Endothelial cell of umbilical vein (primary cell): Measurements from ENCODE around the gene MINK1.

Experiments used
- EZH2 ChIP-seq: IDR thresholded peaks from 2 replicates; pipeline ENCODE4 v1.6.1; 2012; ENCODE audit warnings: borderline replicate concordance, low read depth, mild to moderate bottlenecking, moderate library complexity, low read length, inconsistent platforms; ENCODE audit not compliant: severe bottlenecking
- FOS ChIP-seq: IDR thresholded peaks from 2 replicates; pipeline ENCODE4 v1.6.1; 2011; ENCODE audit warnings: mild to moderate bottlenecking, low read length, moderate library complexity, borderline replicate concordance; ENCODE audit not compliant: insufficient read depth
- POLR2A ChIP-seq: IDR thresholded peaks from 2 replicates; pipeline ENCODE4 v1.6.1; 2012; ENCODE audit warnings: low read depth, mild to moderate bottlenecking, control low read depth, low read length
- POLR2AphosphoS5 ChIP-seq: IDR thresholded peaks from 2 replicates; pipeline ENCODE4 v1.6.1; 2012; ENCODE audit warnings: low read depth, mild to moderate bottlenecking, control low read depth, low read length, moderate library complexity; ENCODE audit not compliant: insufficient read depth
- TF ChIP-seq, protein P1 (sequence below), 2 donors: IDR thresholded peaks; 1 replicate in 1 of 2; 2 replicates in 1 of 2; pipeline ENCODE4 v1.5.1; 2011; ENCODE audit warnings: low read length in 2 of 2, mild to moderate bottlenecking in 2 of 2, moderate library complexity in 2 of 2, control low read depth in 1 of 2, inconsistent platforms in 1 of 2, low read depth in 1 of 2; ENCODE audit not compliant: insufficient read depth in 1 of 2; ENCODE audit errors: extremely low read depth in 1 of 2
- TF ChIP-seq, protein P2 (sequence below): IDR thresholded peaks from 2 replicates; pipeline ENCODE4 v1.6.1; 2011; ENCODE audit not compliant: insufficient read depth, insufficient read length

DNA sequence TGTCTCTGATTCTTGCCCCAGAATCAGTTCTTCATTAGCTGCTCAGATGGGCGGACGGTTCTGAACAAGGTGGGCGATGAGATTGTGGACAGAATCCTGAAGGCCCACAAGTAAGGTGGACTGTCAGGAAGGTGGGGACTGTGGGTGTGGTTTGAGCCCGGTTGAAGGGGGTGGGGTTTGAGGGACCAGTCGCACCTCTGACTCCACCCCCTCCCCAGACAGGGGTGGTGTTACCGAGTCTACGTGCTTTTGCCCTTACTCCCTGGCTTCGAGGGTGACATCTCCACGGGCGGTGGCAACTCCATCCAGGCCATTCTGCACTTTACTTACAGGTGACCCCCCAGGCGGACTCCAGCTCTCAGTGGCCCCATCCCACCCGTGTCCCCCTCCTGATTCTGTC lies 14.9 kb upstream of the MINK1 start:
- no peak for TF ChIP-seq FOS
- TF ChIP-seq, protein P1, sequence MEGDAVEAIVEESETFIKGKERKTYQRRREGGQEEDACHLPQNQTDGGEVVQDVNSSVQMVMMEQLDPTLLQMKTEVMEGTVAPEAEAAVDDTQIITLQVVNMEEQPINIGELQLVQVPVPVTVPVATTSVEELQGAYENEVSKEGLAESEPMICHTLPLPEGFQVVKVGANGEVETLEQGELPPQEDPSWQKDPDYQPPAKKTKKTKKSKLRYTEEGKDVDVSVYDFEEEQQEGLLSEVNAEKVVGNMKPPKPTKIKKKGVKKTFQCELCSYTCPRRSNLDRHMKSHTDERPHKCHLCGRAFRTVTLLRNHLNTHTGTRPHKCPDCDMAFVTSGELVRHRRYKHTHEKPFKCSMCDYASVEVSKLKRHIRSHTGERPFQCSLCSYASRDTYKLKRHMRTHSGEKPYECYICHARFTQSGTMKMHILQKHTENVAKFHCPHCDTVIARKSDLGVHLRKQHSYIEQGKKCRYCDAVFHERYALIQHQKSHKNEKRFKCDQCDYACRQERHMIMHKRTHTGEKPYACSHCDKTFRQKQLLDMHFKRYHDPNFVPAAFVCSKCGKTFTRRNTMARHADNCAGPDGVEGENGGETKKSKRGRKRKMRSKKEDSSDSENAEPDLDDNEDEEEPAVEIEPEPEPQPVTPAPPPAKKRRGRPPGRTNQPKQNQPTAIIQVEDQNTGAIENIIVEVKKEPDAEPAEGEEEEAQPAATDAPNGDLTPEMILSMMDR (IDR thresholded peaks at IDR 0.05; ENCODE audit: extremely low read depth in 1 of 2, insufficient read depth in 1 of 2, low read depth in 1 of 2, low read length in 2 of 2): no peak
- TF ChIP-seq POLR2AphosphoS5: no peak
- TF ChIP-seq EZH2: no peak
- TF ChIP-seq POLR2A: no peak
- TF ChIP-seq, protein P2, sequence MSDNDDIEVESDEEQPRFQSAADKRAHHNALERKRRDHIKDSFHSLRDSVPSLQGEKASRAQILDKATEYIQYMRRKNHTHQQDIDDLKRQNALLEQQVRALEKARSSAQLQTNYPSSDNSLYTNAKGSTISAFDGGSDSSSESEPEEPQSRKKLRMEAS: no peak
